K562 (cell line): ENCODE measurements around the gene C20orf173. TPM values are rescaled to one million over a fixed set of nuclear protein-coding genes. Genes with fewer than 3 reads are reported as not detected.

Experiments used
- ARNT ChIP-seq, 2 experiments: fragments of 450-650 bp; IDR thresholded peaks; 2 replicates each; pipeline ENCODE4 v1.6.1; 2016; ENCODE audit warnings: mild to moderate bottlenecking in 1 of 2
- ATF7 ChIP-seq: fragments of 450-650 bp; IDR thresholded peaks from 2 replicates; pipeline ENCODE4 v1.7.1; 2014; ENCODE audit warnings: mild to moderate bottlenecking, moderate library complexity
- CREM ChIP-seq: IDR thresholded peaks from 2 replicates; pipeline ENCODE4 v1.6.1; 2014; ENCODE audit warnings: antibody characterized with exemption, low read depth
- EP400 ChIP-seq: fragments of 450-650 bp; IDR thresholded peaks from 2 replicates; pipeline ENCODE4 v1.6.1; 2017; ENCODE audit warnings: antibody characterized with exemption, mild to moderate bottlenecking, moderate library complexity
- HCFC1 ChIP-seq: IDR thresholded peaks from 2 replicates; pipeline ENCODE4 v1.6.1; 2012; ENCODE audit warnings: low read depth, low read length, improper control_type of control experiment
- HDAC6 ChIP-seq: IDR thresholded peaks from 2 replicates; pipeline ENCODE4 v1.6.1; 2012; ENCODE audit warnings: low read depth, mild to moderate bottlenecking, control low read depth, inconsistent platforms, low read length, moderate library complexity
- HNRNPK ChIP-seq: fragments of 200-400 bp; formaldehyde crosslinking; IDR thresholded peaks from one replicate; pipeline ENCODE4 v1.6.1; 2018; ENCODE audit warnings: mild to moderate bottlenecking, low read depth, low read length; ENCODE audit not compliant: poor library complexity, severe bottlenecking
- JUND ChIP-seq, 2 experiments: IDR thresholded peaks; 2 replicates in 1 of 2; 3 replicates in 1 of 2; pipeline ENCODE4 v1.6.1; 2011; ENCODE audit warnings: borderline replicate concordance in 2 of 2, low read depth in 2 of 2, low read length in 2 of 2, improper control_type of control experiment in 1 of 2, missing biosample characterization in 1 of 2, missing genetic modification characterization in 1 of 2, missing genetic modification reagents in 1 of 2
- KLF1 ChIP-seq: fragments of 450-650 bp; IDR thresholded peaks from 2 replicates; pipeline ENCODE4 v1.6.1; 2016; ENCODE audit warnings: missing genetic modification characterization, missing compliant biosample characterization
- MEF2D ChIP-seq: conservative IDR thresholded peaks from 2 replicates; pipeline ENCODE4 v1.6.1; 2016; ENCODE audit warnings: low read depth, missing genetic modification characterization, missing compliant biosample characterization
- POLR3G ChIP-seq: IDR thresholded peaks from 2 replicates; pipeline ENCODE4 v1.6.1; 2011; ENCODE audit not compliant: insufficient read length, insufficient replicate concordance; ENCODE audit errors: extremely low read depth
- RFX1 ChIP-seq: fragments of 450-650 bp; IDR thresholded peaks from 2 replicates; pipeline ENCODE4 v1.6.1; 2016; ENCODE audit warnings: mild to moderate bottlenecking, moderate library complexity
- TAF9B ChIP-seq: fragments of 450-650 bp; IDR thresholded peaks from 2 replicates; pipeline ENCODE4 v1.6.1; 2018; ENCODE audit warnings: mild to moderate bottlenecking; ENCODE audit not compliant: partially characterized antibody
- YY1 ChIP-seq, 3 experiments: IDR thresholded peaks; 2 replicates each; pipeline ENCODE4 v1.6.1; 2011; ENCODE audit warnings: low read length in 2 of 3, mild to moderate bottlenecking in 2 of 3, moderate library complexity in 2 of 3, borderline replicate concordance in 1 of 3, control low read depth in 1 of 3, low read depth in 1 of 3; ENCODE audit not compliant: insufficient read depth in 3 of 3, insufficient replicate concordance in 2 of 3, control insufficient read depth in 1 of 3, insufficient read length in 1 of 3; ENCODE audit errors: extremely low read depth in 1 of 3
- ZNF263 ChIP-seq: sonication (generic); formaldehyde crosslinking; IDR thresholded peaks from 2 replicates; pipeline ENCODE4 v1.8.0; 2022; ENCODE audit warnings: mild to moderate bottlenecking, missing genetic modification reagents, borderline replicate concordance
- ZNF347 ChIP-seq: fragments of 450-650 bp; formaldehyde crosslinking; IDR thresholded peaks from 2 replicates; pipeline ENCODE4 v1.4.0; 2020; ENCODE audit warnings: low read depth, mild to moderate bottlenecking, moderate library complexity
- polyA plus RNA-seq, 8 experiments: library from polyadenylated mRNA; depleted of rRNA in 4 of 8; stranded (reverse) in 5 of 8; unstranded in 3 of 8; fragments of >200 nt; fragmentation: Nextera tagmentation in 2 of 8; fragmentation: Illumina TruSeq in 1 of 8; extraction: Ambion mirVana in 2 of 8; extraction: Trizol in 1 of 8; gene quantifications; 2 replicates each; pipeline versions ENCODE4 v1.2.1 to v1.2.3, GENCODE V29; 2011 to 2014; ENCODE audit warnings: inconsistent platforms in 1 of 8, missing spikeins in 1 of 8
- total RNA-seq, 7 experiments: library from RNA; depleted of rRNA in 6 of 7; stranded (reverse); fragments of >200 nt in 6 of 7; fragmentation: Illumina TruSeq in 2 of 7; extraction: Trizol in 2 of 7; gene quantifications; 2 replicates each; pipeline versions ENCODE4 v1.2.1 to v1.2.3, GENCODE V29; 2011 to 2021; ENCODE audit warnings: low replicate concordance in 1 of 7
- TF ChIP-seq, protein P1 (sequence below), 2 experiments: fragments of 450-650 bp; IDR thresholded peaks; 2 replicates each; pipeline ENCODE4 v1.6.1; 2018; ENCODE audit warnings: mild to moderate bottlenecking in 2 of 2, low read depth in 1 of 2; ENCODE audit not compliant: partially characterized antibody in 2 of 2
- TF ChIP-seq, protein P2 (sequence below): sonication (generic); IDR thresholded peaks from 2 replicates; pipeline ENCODE4 v1.6.1; 2016
- TF ChIP-seq, protein P3 (sequence below): fragments of 250-450 bp; sonication (Bioruptor Pico); IDR thresholded peaks from 2 replicates; pipeline ENCODE4 v1.4.0; 2020; ENCODE audit warnings: mild to moderate bottlenecking, moderate library complexity

Gene C20orf173
- total and polyA plus RNA-seq, 9 of the 15 experiments (the other 6 are each of a cell fraction or from before 2014, with no cell fraction given): not detected

DNA sequence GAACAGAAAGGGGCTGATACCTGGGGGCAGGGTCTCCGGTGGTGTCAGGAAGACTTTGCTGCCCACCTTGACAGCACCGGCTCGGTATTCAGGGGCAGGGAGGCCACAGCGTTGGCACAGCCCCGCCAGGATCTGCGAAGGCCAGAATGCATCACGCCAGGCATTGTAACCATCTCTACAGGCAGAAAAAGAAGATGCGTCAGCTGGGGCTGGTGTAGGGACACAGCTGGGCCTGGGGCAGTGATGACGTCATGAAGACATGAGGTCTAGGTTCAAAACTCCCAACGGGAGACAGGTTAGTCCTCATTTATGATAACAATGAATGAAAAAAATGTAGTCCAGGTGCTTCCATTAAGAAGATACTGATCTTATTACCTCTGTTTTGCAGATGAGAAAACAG, 34.4 kb upstream of the C20orf173 start (continued):
- TF ChIP-seq, protein P1, sequence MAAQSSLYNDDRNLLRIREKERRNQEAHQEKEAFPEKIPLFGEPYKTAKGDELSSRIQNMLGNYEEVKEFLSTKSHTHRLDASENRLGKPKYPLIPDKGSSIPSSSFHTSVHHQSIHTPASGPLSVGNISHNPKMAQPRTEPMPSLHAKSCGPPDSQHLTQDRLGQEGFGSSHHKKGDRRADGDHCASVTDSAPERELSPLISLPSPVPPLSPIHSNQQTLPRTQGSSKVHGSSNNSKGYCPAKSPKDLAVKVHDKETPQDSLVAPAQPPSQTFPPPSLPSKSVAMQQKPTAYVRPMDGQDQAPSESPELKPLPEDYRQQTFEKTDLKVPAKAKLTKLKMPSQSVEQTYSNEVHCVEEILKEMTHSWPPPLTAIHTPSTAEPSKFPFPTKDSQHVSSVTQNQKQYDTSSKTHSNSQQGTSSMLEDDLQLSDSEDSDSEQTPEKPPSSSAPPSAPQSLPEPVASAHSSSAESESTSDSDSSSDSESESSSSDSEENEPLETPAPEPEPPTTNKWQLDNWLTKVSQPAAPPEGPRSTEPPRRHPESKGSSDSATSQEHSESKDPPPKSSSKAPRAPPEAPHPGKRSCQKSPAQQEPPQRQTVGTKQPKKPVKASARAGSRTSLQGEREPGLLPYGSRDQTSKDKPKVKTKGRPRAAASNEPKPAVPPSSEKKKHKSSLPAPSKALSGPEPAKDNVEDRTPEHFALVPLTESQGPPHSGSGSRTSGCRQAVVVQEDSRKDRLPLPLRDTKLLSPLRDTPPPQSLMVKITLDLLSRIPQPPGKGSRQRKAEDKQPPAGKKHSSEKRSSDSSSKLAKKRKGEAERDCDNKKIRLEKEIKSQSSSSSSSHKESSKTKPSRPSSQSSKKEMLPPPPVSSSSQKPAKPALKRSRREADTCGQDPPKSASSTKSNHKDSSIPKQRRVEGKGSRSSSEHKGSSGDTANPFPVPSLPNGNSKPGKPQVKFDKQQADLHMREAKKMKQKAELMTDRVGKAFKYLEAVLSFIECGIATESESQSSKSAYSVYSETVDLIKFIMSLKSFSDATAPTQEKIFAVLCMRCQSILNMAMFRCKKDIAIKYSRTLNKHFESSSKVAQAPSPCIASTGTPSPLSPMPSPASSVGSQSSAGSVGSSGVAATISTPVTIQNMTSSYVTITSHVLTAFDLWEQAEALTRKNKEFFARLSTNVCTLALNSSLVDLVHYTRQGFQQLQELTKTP (IDR thresholded peaks at IDR 0.05; ENCODE audit: low read depth in 1 of 2, partially characterized antibody in 2 of 2): no peak
- TF ChIP-seq CREM (peak; percentile 25; the same call in 1 of the 2 replicates), POLR3G (no peak), MEF2D (tag) (no peak), TAF9B (no peak), ATF7 (peak; percentile 68), EP400 (no peak), RFX1 (no peak), KLF1 (tag) (no peak), JUND (IDR thresholded peaks at IDR 0.05; ENCODE audit: borderline replicate concordance, low read depth, low read length) (peak; percentile 29; the same call in 1 of the 2 replicates), JUND (tag; IDR thresholded peaks at IDR 0.05; ENCODE audit: borderline replicate concordance, low read depth, low read length) (no peak), HNRNPK (no peak), ARNT (IDR thresholded peaks at IDR 0.05) (no peak), ZNF347 (CRISPR knock-in tag) (no peak), HDAC6 (no peak), HCFC1 (no peak), ZNF263 (CRISPR knock-in tag) (no peak), YY1 (IDR thresholded peaks at IDR 0.05; ENCODE audit: borderline replicate concordance in 1 of 3, control insufficient read depth in 1 of 3, extremely low read depth in 1 of 3, insufficient read depth in 3 of 3, insufficient read length in 1 of 3, insufficient replicate concordance in 2 of 3, low read depth in 1 of 3, low read length in 2 of 3) (no peak)
- TF ChIP-seq, protein P2, sequence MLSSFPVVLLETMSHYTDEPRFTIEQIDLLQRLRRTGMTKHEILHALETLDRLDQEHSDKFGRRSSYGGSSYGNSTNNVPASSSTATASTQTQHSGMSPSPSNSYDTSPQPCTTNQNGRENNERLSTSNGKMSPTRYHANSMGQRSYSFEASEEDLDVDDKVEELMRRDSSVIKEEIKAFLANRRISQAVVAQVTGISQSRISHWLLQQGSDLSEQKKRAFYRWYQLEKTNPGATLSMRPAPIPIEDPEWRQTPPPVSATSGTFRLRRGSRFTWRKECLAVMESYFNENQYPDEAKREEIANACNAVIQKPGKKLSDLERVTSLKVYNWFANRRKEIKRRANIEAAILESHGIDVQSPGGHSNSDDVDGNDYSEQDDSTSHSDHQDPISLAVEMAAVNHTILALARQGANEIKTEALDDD: no peak
- TF ChIP-seq, protein P3, sequence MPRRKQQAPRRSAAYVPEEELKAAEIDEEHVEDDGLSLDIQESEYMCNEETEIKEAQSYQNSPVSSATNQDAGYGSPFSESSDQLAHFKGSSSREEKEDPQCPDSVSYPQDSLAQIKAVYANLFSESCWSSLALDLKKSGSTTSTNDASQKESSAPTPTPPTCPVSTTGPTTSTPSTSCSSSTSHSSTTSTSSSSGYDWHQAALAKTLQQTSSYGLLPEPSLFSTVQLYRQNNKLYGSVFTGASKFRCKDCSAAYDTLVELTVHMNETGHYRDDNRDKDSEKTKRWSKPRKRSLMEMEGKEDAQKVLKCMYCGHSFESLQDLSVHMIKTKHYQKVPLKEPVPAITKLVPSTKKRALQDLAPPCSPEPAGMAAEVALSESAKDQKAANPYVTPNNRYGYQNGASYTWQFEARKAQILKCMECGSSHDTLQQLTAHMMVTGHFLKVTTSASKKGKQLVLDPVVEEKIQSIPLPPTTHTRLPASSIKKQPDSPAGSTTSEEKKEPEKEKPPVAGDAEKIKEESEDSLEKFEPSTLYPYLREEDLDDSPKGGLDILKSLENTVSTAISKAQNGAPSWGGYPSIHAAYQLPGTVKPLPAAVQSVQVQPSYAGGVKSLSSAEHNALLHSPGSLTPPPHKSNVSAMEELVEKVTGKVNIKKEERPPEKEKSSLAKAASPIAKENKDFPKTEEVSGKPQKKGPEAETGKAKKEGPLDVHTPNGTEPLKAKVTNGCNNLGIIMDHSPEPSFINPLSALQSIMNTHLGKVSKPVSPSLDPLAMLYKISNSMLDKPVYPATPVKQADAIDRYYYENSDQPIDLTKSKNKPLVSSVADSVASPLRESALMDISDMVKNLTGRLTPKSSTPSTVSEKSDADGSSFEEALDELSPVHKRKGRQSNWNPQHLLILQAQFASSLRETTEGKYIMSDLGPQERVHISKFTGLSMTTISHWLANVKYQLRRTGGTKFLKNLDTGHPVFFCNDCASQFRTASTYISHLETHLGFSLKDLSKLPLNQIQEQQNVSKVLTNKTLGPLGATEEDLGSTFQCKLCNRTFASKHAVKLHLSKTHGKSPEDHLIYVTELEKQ (CRISPR knock-in tag): no peak
